Activated CD8-positive, alpha-beta memory T cell treated with anti-CD3 and anti-CD28 coated beads for 36 hours (primary cell): ENCODE results near the gene TYW1B. TPM values are rescaled to one million over a fixed set of nuclear protein-coding genes. Genes with fewer than 3 reads are reported as not detected.
"Not testable (repeated sequence)": the region's sequence is repeated elsewhere in the genome, so short reads cannot be mapped to it uniquely, and the experiment has no call there.

Experiments used
- CTCF ChIA-PET: fragments of 350-600 bp; sonication (Branson Sonifier 250); formaldehyde crosslinking; loops from one replicate; lab custom pipeline; 2021; ENCODE audit warnings: antibody characterized with exemption; lab: Charles Lee
- POLR2A ChIA-PET: fragments of 350-600 bp; sonication (Branson Sonifier 250); formaldehyde crosslinking; loops from one replicate; lab custom pipeline; 2021; ENCODE audit warnings: antibody characterized with exemption; lab: Charles Lee
- total RNA-seq, 2 experiments: library from RNA; stranded (reverse); gene quantifications; one replicate each; pipeline ENCODE4 v1.2.3, GENCODE V29; 2021

TYW1B gene
- total RNA-seq, 2 experiments from 2014 or later = 4.8 TPM

DNA sequence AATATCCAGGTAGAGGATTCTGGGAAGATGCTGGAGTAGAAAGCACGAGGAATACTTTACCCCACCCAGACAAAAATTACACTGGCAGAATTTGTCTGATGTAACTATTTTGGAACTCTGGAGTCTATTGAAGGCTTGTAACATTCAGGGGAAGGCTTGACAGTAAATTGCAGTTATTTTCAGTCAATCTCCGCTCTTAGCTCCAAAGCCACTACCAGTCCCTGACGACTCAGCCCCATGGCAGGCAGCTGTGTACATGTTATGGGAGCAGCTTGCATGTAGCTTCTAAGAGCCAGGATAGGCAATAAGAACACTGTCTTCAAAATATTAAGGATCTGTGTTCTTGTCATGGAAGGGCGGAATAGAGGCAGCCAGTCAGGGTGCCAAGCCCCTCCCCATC lies 238.0 kb downstream of the TYW1B start:
- POLR2A ChIA-PET = not testable (repeated sequence)

DNA sequence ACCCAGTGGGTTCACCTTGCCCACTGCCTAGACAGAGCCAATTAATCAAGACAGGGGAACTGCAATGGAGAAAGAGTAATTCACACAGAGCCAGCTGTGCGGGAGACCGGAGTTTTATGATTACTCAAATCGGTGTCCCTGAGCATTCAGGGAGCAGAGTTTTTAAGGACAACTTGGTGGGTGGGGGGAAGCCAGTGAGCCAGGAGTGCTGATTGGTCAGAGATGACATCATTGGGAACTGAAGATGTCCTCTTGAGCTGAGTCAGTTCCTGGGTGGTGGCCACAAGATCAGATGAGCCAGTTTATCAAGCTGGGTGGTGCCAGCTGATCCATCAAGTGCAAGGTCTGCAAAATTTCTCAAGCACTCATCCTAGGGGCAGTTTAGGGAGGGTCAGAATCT lies 240.7 kb downstream of the TYW1B start:
- POLR2A ChIA-PET = not testable (repeated sequence)

More for the DNA sequence above, 238.0 kb downstream of the TYW1B start:
- CTCF ChIA-PET = not testable (repeated sequence)

DNA sequence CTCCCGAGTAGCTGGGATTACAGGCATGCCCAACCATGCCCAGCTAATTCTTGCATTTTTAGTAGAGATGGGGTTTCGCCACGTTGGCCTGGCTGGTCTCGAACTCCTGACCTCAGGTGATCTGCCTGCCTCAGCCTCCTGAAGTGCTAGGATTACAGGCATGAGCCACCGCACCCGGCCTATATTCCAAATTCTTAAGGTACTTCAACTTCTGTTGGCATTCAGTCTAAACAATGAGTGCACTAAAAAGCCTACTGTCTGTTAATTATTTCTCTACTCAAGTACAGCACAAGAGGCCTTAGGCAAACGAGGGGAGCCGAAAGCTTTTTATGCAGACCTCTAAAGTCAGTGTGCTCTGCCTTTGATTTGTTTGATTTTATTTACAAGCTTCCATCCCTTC lies 243.4 kb downstream of the TYW1B start:
- CTCF ChIA-PET, POLR2A ChIA-PET: not testable (repeated sequence)

More for the DNA sequence above, 240.7 kb downstream of the TYW1B start:
- CTCF ChIA-PET = not testable (repeated sequence)

DNA sequence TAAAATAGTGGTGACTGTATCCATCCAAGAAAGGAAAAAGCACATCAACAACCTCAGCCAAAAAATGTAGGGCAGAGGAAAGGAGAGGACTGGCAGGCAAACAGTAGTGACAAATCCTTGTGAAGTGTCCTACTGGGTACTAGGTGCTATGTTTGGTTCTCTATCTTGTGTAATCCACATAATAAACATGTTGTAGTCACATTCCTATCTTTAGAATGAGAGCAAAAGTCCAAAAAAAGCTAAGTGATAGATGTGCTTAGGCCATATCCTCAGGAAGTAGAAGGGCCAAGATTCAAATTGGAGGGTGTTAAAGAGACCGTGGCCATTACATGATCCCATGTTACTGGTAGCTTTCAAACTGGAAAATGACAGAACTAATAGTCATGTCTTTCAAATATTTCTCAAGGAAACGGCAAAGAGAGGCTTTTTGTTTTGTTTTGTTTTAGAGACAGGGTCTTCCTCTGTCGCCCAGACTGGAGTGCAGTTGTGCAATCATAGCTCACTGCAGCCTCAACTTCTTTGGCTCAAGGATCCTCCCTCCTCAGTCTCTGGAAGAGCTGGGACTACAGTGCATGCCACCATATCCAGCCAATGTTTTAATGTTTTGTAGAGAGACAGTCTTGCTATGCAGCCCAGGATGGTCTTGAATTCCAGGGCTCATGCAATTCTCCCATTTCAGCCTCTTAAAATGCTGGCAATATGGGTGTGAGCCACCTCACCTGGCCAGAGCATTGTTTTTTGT lies 244.2 kb downstream of the TYW1B start:
- CTCF ChIA-PET, POLR2A ChIA-PET: not testable (repeated sequence)

DNA sequence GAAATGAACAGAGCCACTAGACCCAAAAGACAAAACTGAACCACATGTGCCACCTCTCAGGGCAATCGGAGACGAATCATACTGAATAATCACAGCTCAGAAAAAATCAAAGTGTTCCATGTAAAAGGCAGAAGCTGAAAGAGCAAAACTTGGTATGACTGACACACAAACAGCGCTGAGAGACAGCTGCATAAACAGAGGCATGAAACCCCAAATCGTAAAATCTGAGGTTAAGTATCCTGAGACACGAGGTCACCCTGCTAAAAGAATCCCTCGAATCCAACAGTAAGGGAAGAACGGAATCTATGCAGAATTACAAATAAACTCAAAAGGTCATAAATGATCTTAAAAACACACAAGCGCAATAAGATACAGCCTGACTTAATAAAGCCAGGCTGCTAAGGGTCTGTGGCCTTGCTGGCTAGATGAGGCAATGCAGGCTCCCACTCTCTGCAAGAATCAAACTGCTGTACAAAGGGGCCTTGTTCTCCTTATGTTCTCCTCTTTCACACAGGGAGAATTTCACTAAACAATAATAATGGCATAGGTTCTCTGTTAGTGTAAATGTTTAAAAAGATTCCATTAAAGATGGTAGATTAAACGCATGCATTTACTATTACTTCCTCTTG lies 247.7 kb downstream of the TYW1B start:
- CTCF ChIA-PET, POLR2A ChIA-PET: not testable (repeated sequence)

DNA sequence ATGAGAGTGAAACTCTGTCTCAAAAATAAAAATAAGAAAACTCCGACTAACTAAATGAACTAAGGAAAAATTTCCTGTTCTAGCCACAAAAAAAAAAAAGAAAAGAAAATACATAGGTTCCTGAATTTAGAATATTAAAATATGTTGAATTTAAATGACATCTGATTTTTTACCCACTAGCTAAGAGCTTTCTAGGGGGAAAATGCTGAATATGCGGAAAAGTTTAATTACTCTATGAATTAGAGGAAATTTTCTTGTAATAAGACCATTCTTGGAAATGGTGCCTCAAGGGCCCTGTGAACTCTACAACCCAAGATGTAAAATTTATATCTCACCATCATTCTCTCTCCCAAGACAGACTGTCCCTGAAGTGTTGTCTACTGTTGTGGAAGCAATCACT lies 250.9 kb downstream of the TYW1B start:
- CTCF ChIA-PET = no interaction called here
- POLR2A ChIA-PET = no interaction called here

DNA sequence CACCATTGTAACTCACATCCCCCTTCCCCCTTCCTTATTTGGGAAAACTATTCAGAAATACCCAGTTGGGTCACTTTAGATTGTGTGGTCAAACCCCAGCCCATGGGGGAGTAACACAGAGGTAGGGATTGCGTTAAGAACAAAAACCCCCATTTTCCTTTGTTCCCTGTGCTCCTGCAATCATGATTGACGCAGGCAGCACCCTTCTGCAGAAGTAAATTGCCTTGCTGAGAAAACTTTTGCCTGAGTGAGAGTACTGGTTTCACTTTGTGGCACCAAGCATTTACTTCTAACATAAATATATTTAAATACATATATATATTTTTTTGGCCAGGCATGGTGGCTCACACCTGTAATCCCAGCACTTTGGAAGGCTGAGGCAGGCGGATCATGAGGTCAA lies 266.0 kb downstream of the TYW1B start:
- POLR2A ChIA-PET, CTCF ChIA-PET: not testable (repeated sequence)

DNA sequence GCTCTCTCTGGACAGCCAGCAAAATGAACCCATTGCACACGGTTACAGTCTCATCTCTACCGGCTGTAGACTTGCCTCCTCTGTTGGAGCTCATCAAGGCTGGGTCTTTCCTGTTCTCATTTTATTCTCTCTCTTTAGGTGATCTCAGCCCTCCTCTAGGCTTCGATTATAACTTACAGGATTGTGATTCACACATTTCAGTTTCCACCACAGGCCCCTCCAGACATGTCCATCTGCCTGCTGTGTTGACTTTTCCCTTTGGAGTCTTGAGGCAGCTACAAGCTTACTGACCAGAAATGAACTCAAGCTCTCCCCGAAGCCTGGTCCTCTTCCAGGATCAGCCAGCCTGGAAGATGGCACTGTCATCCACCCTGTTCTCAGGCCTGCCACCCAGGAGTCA lies 268.5 kb downstream of the TYW1B start:
- CTCF ChIA-PET, POLR2A ChIA-PET: not testable (repeated sequence)

DNA sequence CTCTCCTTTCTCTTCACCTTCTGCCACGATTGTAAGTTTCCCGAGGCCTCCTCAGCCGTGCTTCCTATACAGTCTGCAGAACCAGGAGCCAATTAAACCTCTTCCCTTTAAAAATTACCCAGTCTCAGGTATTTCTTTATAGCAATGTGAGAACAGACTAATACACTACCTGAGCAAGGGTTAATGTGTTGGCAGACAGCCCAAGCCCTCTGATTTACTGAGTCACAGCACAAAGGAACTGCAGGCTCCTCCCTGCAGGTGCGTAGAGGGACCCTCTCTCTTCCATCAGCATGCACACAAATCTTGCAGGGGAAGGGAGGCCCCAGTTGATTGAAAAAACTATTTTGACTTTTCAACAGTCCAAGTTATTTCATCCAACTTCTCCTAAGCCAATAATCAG lies 271.3 kb downstream of the TYW1B start:
- POLR2A ChIA-PET = not testable (repeated sequence)

DNA sequence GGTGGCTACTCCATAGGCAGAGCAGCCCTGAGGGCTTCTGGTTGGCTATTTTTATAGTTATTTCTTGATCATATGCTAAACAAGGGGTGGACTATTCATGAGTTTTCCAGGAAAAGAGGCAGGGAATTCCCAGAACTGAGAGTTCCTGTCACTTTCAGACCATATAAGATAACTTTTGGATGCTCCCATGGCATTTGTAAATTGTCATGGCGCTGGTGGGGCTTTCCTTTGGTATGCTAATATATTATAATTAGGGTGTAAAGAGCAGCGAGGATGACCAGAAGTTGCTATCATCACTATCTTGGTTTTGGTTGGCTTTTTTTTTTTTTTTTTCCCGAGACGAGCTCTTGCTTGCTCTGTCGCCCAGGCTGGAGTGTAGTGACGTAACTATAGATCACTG lies 272.8 kb downstream of the TYW1B start:
- CTCF ChIA-PET, POLR2A ChIA-PET: not testable (repeated sequence)

More for the DNA sequence above, 271.3 kb downstream of the TYW1B start:
- CTCF ChIA-PET = not testable (repeated sequence)

DNA sequence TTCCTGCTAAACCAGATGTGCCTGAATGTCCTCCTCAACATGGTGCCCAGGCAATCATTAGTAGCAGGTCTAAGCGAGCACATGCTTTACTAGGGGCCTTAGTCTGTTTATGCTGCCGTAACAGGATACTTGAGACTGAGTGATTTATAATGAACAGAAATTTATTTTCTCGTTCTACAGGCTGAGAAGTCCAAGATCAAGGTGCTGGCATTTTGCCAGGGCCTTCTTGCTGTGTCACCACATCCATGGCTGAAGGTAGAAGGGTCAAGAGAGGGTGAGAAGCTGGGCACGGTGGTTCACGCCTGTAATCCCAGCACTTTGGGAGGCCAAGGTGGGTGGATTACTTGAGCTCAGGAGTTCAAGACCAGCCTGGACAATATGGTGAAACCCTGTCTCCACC lies 273.6 kb downstream of the TYW1B start:
- POLR2A ChIA-PET, CTCF ChIA-PET: not testable (repeated sequence)

DNA sequence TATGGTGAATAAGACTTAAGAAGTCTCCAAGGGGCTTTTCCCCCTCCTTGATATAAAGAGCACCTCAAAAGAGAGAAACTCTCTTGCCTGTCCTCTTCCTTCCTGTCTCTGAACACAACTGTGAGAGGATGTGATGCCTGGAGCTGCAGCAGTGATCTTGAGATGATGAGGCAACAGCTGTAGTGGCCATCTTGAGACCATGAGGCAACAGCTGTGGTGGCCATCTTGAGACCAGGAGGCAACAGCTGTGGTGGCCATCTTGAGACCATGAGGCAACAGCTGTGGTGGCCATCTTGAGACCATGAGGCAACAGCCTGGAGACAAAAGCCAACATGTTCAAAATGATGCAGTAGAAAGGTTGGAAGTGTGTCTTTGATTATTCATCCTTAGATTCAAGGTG lies 277.5 kb downstream of the TYW1B start:
- POLR2A ChIA-PET, CTCF ChIA-PET: not testable (repeated sequence)

DNA sequence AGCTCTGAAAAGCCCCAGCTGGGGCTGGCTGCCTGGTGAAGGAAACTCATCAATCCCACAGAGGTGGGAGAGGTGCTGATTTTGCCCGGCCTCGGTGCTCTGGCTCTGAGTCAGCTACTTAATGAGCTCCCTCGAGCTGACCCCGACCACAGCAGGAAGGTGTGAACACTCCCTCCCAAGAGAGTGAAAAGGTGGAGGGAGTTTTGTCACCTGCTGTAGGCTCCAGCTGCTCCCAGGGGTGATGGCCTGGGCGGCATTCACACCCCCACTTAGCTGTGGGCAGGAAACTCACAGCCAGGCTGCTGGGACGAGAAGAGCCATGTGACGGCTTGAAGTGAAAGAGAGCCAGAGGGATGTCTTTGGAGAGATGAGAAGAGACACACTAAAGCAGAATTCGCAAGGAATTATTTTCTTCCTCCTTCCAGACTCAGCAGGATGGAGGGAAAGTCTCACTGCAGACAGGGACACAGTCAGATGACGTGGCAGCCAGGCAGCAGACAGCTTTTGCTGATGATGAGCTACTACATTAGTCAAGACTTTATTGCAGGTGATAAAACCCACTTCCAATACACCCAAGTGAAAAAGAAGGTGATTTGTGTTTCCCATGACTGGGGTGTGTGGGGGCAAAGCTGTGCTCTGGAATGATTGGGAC lies 281.3 kb downstream of the TYW1B start:
- CTCF ChIA-PET, POLR2A ChIA-PET: not testable (repeated sequence)

DNA sequence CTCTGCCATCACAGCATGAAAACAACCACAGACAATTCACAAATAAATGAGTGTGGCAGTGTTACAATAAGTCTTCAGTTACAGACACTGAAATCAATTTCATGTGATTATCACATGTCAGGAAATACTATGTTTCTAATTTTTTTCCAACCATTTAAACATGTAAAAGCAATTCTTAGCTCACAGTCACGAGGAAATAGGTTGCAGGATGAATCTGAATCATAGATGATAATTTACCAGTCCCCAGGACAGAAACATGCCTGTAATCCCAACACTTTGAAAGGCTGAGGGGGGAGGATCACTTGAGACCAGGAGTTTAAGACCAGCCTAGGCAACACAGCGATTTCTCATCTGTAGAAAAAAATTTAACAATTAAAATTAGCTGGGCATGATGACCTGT lies 283.5 kb downstream of the TYW1B start:
- CTCF ChIA-PET = not testable (repeated sequence)

DNA sequence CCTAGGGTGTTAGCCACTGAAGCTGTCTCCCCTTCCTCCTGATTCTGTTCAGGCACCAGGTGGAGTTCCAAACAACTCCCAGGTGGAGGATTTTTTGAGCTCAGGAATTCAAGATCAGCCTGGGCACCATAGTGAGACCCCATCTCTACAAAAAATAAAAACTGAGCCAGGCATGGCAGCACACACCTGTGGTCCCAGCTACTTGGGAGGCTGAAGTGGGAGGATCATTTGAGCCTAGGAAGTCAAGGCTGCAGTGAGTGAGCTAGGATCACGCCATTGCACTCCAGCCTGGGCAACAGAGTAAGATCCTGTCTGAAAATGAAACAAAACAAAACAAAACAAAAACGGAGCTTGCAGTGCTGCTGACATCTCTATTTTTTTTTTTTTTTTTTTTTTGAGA lies 287.1 kb downstream of the TYW1B start:
- ChIA-PET CTCF (no interaction called here), POLR2A (no interaction called here)

More for the DNA sequence above, 283.5 kb downstream of the TYW1B start:
- POLR2A ChIA-PET = not testable (repeated sequence)

DNA sequence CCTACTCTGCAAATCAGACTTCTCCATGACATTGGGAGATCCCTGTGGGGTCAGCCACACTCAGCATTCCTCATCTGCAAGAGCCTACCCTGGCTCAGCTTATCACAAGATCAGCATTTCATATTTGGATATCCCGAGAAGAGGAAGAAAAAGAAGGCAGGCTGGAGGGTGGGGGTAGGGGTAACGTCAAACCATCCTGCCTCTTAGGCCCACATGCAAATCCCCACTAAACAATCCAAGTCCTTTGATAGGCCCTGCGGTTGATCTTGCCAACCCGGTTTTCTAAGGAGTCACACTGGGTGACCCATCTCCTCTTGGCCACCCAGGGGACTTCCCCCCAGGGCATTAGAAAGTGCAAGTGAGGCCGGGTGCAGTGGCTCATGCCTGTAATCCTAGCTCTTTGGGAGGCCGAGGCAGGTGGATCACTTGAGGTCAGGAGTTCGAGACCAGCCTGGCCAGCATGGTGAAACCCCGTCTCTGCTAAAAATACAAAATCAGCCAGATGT lies 287.8 kb downstream of the TYW1B start:
- CTCF ChIA-PET = no interaction called here
- POLR2A ChIA-PET = no interaction called here

DNA sequence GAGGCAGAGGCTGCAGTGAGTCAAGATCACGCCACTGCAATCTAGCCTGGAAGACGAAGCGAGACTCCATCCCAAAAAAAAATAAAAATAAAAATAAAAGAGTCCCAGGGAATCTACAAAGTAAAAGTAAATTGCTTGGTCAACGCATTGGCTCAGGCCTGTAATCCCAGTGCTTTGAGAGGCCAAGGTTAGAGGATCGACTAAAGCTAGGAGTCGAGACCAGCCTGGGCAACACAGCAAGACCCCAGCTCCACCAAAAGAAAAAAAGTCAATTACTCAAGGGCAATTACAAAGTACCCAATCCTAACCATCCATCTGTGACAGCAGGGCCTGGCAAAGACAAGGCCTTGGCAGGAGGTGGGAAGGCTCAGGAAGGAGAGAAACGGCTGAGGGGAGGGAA lies 288.3 kb downstream of the TYW1B start:
- ChIA-PET POLR2A (no interaction called here), CTCF (no interaction called here)

DNA sequence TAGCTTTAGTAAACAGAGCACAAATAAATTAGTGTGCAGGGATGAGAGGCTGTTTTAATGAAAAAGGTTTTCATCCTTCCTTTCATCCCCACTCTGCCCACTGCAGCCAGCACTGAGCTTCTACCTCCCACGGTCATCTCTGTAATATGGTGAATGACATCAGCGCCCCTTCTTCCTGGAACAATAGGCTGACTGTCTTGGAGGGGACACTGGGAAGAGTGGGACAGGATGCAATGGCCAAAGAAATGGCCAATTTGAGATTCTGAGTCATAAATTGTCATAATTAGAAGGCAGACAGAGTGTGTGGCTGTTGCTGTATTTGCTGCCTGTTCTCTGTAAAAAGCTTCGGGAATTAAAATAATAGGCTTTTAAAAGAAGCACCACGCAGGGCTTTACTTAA lies 289.1 kb downstream of the TYW1B start:
- CTCF ChIA-PET = no interaction called here
- POLR2A ChIA-PET = no interaction called here

DNA sequence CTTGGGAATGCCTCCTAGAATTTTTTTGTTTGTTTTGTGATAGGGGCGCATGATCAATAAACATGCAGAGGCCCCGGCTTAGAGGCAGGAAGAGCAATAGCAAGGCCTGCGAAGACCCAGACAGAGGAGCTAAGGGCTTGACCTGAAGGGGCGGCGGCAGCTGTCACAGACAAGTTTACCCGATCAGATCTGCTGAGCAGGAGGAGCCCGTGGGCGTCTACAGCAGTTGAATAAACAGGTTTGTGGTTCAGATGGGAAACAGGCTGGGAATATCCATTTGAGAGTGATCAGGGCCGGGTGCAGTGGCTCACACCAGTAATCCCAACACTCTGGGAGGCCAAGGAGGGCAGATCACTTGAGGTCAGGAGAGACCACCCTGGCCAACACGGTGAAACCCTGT lies 289.9 kb downstream of the TYW1B start:
- CTCF ChIA-PET = no interaction called here
- POLR2A ChIA-PET = no interaction called here

DNA sequence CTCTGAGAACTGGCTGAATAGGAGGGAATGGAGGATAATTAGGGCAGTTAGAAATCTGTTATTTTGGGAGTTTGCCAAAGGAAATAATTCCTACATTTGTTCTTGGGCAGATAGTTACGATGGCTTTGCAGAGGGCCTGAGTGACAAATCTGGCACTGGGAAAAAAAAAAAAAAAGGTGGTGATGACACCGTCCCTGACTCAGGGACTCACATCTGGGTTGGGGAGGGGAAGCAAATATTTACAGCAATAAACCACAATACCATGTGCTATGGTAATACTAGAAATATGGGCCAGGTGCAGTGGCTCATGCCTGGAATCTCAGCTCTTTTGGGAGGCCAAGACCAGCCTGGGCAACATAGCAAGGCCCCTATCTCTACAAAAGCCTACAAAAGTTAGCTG lies 292.0 kb downstream of the TYW1B start:
- CTCF ChIA-PET, POLR2A ChIA-PET: not testable (repeated sequence)

DNA sequence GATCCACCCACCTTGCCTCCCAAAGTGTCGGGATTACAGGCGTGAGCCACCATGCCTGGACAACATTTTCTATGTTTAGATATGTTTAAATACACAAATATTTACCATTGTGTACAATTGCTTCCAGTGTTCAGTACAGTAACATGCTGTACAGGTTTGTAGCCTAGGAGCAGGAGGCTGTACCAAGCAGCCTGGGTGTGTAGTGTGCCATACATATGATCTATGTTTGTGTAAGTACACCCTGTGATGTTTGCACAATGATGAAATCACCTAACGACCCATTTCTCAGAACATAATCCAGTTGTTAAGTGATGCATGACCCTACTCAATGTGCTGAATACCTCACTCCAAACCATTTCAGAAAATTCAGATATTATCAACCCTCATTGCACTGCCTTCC lies 297.0 kb downstream of the TYW1B start:
- CTCF ChIA-PET, POLR2A ChIA-PET: not testable (repeated sequence)
